Vagina (tissue), 2 donors: Measurements from ENCODE around the gene CDON.

ENCODE experiments used
- CTCF ChIP-seq, 3 experiments: fragments of 450-650 bp in 2 of 3; fragments of 200-600 bp in 1 of 3; sonication (generic) in 1 of 3; IDR thresholded peaks; one replicate each; pipeline ENCODE4 v1.5.1; 2017 to 2019; ENCODE audit warnings: antibody characterized with exemption in 3 of 3, mild to moderate bottlenecking in 2 of 3, moderate library complexity in 2 of 3
- POLR2A ChIP-seq, 2 donors: fragments of 450-650 bp; IDR thresholded peaks; one replicate each; pipeline ENCODE4 v1.6.1; 2017; ENCODE audit warnings: antibody characterized with exemption in 2 of 2, mild to moderate bottlenecking in 2 of 2, moderate library complexity in 2 of 2

DNA sequence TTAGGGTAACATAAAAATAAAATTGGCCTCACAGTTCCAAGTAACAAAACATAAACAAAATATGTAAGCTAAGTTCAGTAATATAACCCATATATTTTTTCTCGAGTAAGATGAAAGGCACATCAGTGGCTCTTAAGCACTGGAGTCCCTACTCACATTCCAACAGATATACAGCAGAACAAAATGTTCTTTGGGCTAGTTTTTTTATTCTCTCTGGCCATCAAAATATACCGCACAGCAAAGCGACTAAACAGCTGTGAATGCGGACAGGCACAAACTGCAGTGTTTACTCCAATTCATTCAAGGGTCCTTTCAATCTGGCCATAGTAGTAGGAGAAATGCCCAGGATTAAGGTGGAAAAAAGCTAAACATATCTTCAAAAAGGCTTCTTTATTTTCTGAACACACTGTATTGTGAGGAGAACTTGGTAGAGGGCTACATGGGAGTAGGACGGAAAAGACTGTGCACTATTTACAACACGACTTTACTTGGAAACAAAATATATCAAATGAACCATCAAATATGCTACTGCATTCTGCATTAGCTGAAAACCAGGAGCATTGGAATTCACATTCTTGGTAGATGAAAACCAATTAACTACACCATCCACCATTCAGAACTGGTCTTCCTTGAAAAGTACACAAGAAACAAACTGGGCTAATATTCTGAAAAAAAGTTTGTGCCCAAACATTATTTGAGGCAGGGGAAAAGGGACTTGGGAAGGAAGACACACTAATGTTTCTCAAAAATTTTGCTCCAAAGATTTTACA, 4.4 kb downstream of the CDON start:
- TF ChIP-seq CTCF (IDR thresholded peaks at IDR 0.05): no peak
- TF ChIP-seq POLR2A (IDR thresholded peaks at IDR 0.05): no peak
